CD4-positive, CD25-positive, alpha-beta regulatory T cell (primary cell): ENCODE data around the gene TTC33. TPM values are rescaled to one million over a fixed set of nuclear protein-coding genes. Genes with fewer than 3 reads are reported as not detected.
A peak's percentile ranks its signal among the peaks of the same experiment; 100 is the strongest.

Source experiments
- ATAC-seq, 2 donors: fragments of 150-1000 bp; cut with Tn5 transposase; one replicate each; pipeline ENCODE4 v1.10.0; 2021; ENCODE audit warnings: low read depth in 2 of 2, moderate number of reproducible peaks in 2 of 2, moderate library complexity in 1 of 2
- DNase-seq, 3 donors: peaks; one replicate each; pipeline versions ENCODE4 v3.0.0 to v3.0.0-alpha.2; 2012 to 2022; ENCODE audit warnings: mixed read lengths in 1 of 3
- H3K27ac ChIP-seq: one replicate; pipeline ENCODE4 v1.7.0; 2013; ENCODE audit warnings: mild to moderate bottlenecking, low read length; ENCODE audit not compliant: insufficient read depth, poor library complexity, severe bottlenecking
- H3K27me3 ChIP-seq: one replicate; pipeline ENCODE4 v1.7.0; 2013; ENCODE audit warnings: low read length; ENCODE audit not compliant: control insufficient read depth, insufficient read depth
- H3K36me3 ChIP-seq: one replicate; pipeline ENCODE4 v1.7.0; 2013; ENCODE audit warnings: mild to moderate bottlenecking, low read length, moderate library complexity; ENCODE audit not compliant: control insufficient read depth, insufficient read depth
- H3K4me1 ChIP-seq: 2 replicates; pipeline ENCODE4 v1.7.0; 2013; ENCODE audit warnings: mild to moderate bottlenecking, low read length; ENCODE audit not compliant: insufficient read depth, control insufficient read depth, poor library complexity, severe bottlenecking
- H3K4me3 ChIP-seq: one replicate; pipeline ENCODE4 v1.7.0; 2013; ENCODE audit warnings: low read depth, mild to moderate bottlenecking, low read length, moderate library complexity
- H3K9me3 ChIP-seq, 2 experiments: 1 replicate in 1 of 2; 2 replicates in 1 of 2; pipeline ENCODE4 v1.7.0; 2013; ENCODE audit warnings: low read length in 2 of 2, mild to moderate bottlenecking in 1 of 2, moderate library complexity in 1 of 2; ENCODE audit not compliant: control insufficient read depth in 2 of 2
- H3K27ac Mint-ChIP-seq, 3 donors: one replicate each; pipeline ENCODE4 v1.8.0; 2020 to 2022; ENCODE audit warnings: mild to moderate bottlenecking in 3 of 3, mixed read lengths in 3 of 3, moderate library complexity in 2 of 3
- H3K27me3 Mint-ChIP-seq: one replicate; pipeline ENCODE4 v1.8.0; 2022; ENCODE audit warnings: mild to moderate bottlenecking, mixed read lengths
- H3K36me3 Mint-ChIP-seq: one replicate; pipeline ENCODE4 v1.8.0; 2020; ENCODE audit warnings: mixed read lengths
- H3K4me1 Mint-ChIP-seq, 4 donors: one replicate each; pipeline ENCODE4 v1.8.0; 2020 to 2022; ENCODE audit warnings: mixed read lengths in 4 of 4, mild to moderate bottlenecking in 1 of 4
- H3K4me3 Mint-ChIP-seq, 4 donors: one replicate each; pipeline ENCODE4 v1.8.0; 2020 to 2022; ENCODE audit warnings: mild to moderate bottlenecking in 4 of 4, mixed read lengths in 4 of 4, moderate library complexity in 3 of 4
- H3K9me3 Mint-ChIP-seq, 7 donors: one replicate each; pipeline ENCODE4 v1.8.0; 2020 to 2022; ENCODE audit warnings: mixed read lengths in 7 of 7, mild to moderate bottlenecking in 3 of 7, moderate library complexity in 2 of 7
- polyA plus RNA-seq, 4 donors: library from polyadenylated mRNA; unstranded; fragments of 300-500 nt; fragmentation: Illumina TruSeq; gene quantifications; one replicate each; pipeline ENCODE4 v1.2.3, GENCODE V29; 2021
- total RNA-seq: library from RNA; stranded (reverse); gene quantifications from one replicate; pipeline ENCODE4 v1.2.3, GENCODE V29; 2022

The TTC33 gene
- total and polyA plus RNA-seq, 5 donors from 2014 or later, result 12.0 to 19.6 (median 16.7) TPM

- no peak overlapping the region for H3K27ac Mint-ChIP-seq
- H3K4me3 Mint-ChIP-seq, result no peak overlapping the region
- DNase-seq (no peak), ATAC-seq (no peak)
- Histone ChIP-seq H3K27me3 (no peaks in the 10 kb centered on the region), H3K4me3 (no peak overlapping the region), H3K9me3 (no peaks in the 10 kb centered on the region), H3K27ac (no peak overlapping the region), H3K36me3 (no peaks in the 10 kb centered on the region), H3K4me1 (no peaks in the 10 kb centered on the region)
- H3K36me3 Mint-ChIP-seq, result no peaks in the 10 kb centered on the region
- H3K27me3 Mint-ChIP-seq, result no peaks in the 10 kb centered on the region
- peaks cover 0 to 3% (median 0%) of the 10 kb centered on the region in 7 donors for H3K9me3 Mint-ChIP-seq
- no peaks in the 10 kb centered on the region for H3K4me1 Mint-ChIP-seq
These were observed 207.7 kb downstream of the TTC33 start for GRCh38 chr5:40547994-40548575.

GRCh38 chr5:40547557-40547956 is 208.2 kb downstream of the TTC33 start:
- H3K9me3 Mint-ChIP-seq, result peaks cover 0 to 3% (median 0%) of the 10 kb centered on the region in 7 donors
- H3K4me3 Mint-ChIP-seq, result no peak overlapping the region
- no peaks in the 10 kb centered on the region for H3K4me1 ChIP-seq
- DNase-seq, result no peak
- H3K4me1 Mint-ChIP-seq, result no peaks in the 10 kb centered on the region
- H3K9me3 ChIP-seq, result no peaks in the 10 kb centered on the region
- no peak overlapping the region for H3K27ac ChIP-seq
- no peak for ATAC-seq
- H3K4me3 ChIP-seq, result no peak overlapping the region
- no peaks in the 10 kb centered on the region for H3K36me3 Mint-ChIP-seq
- H3K27me3 Mint-ChIP-seq, result no peaks in the 10 kb centered on the region
- no peak overlapping the region for H3K27ac Mint-ChIP-seq
- H3K27me3 ChIP-seq, result no peaks in the 10 kb centered on the region
- H3K36me3 ChIP-seq, result no peaks in the 10 kb centered on the region

GRCh38 chr5:40540301-40540700 is 215.5 kb downstream of the TTC33 start:
- Histone ChIP-seq H3K9me3 (no peaks in the 10 kb centered on the region), H3K4me3 (no peak overlapping the region), H3K27ac (no peak overlapping the region), H3K27me3 (no peaks in the 10 kb centered on the region), H3K4me1 (no peaks in the 10 kb centered on the region), H3K36me3 (no peaks in the 10 kb centered on the region)
- Mint-ChIP-seq H3K36me3 (no peaks in the 10 kb centered on the region), H3K4me3 (no peak overlapping the region), H3K4me1 (peaks cover 0 to 5% (median 0%) of the 10 kb centered on the region in 4 donors), H3K27ac (no peak overlapping the region), H3K27me3 (no peaks in the 10 kb centered on the region), H3K9me3 (peaks cover 0 to 9% (median 0%) of the 10 kb centered on the region in 7 donors)
- no peak for ATAC-seq
- no peak for DNase-seq

- no peak overlapping the region for H3K27ac ChIP-seq
- H3K27me3 ChIP-seq, result no peaks in the 10 kb centered on the region
- no peaks in the 10 kb centered on the region for H3K9me3 ChIP-seq
- no peak overlapping the region for H3K4me3 Mint-ChIP-seq
- no peaks in the 10 kb centered on the region for H3K4me1 Mint-ChIP-seq
- no peak overlapping the region for H3K4me3 ChIP-seq
- peaks cover 5% of the 10 kb centered on the region for H3K27me3 Mint-ChIP-seq
- H3K27ac Mint-ChIP-seq, result no peak overlapping the region
- H3K36me3 ChIP-seq, result no peaks in the 10 kb centered on the region
- H3K36me3 Mint-ChIP-seq, result no peaks in the 10 kb centered on the region
- no peaks in the 10 kb centered on the region for H3K4me1 ChIP-seq
- no peak for DNase-seq
- ATAC-seq, result no peak
- peaks cover 0 to 2% (median 0%) of the 10 kb centered on the region in 7 donors for H3K9me3 Mint-ChIP-seq
These were observed 231.1 kb downstream of the TTC33 start for GRCh38 chr5:40524677-40525076.

GRCh38 chr5:40521925-40522324 is 233.8 kb downstream of the TTC33 start:
- no peak overlapping the region for H3K27ac ChIP-seq
- H3K27me3 ChIP-seq, result no peaks in the 10 kb centered on the region
- Mint-ChIP-seq H3K27me3 (peaks cover 5% of the 10 kb centered on the region), H3K36me3 (no peaks in the 10 kb centered on the region), H3K9me3 (peaks cover 0 to 3% (median 0%) of the 10 kb centered on the region in 7 donors), H3K4me3 (no peak overlapping the region), H3K4me1 (no peaks in the 10 kb centered on the region), H3K27ac (no peak overlapping the region)
- no peaks in the 10 kb centered on the region for H3K9me3 ChIP-seq
- DNase-seq (no peak), ATAC-seq (no peak)
- H3K36me3 ChIP-seq, result no peaks in the 10 kb centered on the region
- H3K4me1 ChIP-seq, result no peaks in the 10 kb centered on the region
- H3K4me3 ChIP-seq, result no peak overlapping the region

GRCh38 chr5:40521108-40521785 is 234.5 kb downstream of the TTC33 start:
- H3K27ac Mint-ChIP-seq, result no peak overlapping the region
- ATAC-seq, result no peak

GRCh38 chr5:40518485-40518917 is 237.3 kb downstream of the TTC33 start:
- Histone ChIP-seq H3K27me3 (no peaks in the 10 kb centered on the region), H3K9me3 (no peaks in the 10 kb centered on the region), H3K4me3 (no peak overlapping the region), H3K4me1 (no peaks in the 10 kb centered on the region), H3K27ac (no peak overlapping the region), H3K36me3 (no peaks in the 10 kb centered on the region)
- Mint-ChIP-seq H3K4me3 (no peak overlapping the region), H3K36me3 (no peaks in the 10 kb centered on the region), H3K4me1 (peaks cover 0 to 15% (median 2%) of the 10 kb centered on the region in 4 donors), H3K9me3 (peaks cover 0 to 4% (median 0%) of the 10 kb centered on the region in 7 donors), H3K27me3 (no peaks in the 10 kb centered on the region), H3K27ac (no peak overlapping the region)
- no peak for ATAC-seq
- no peak for DNase-seq

More at GRCh38 chr5:40521108-40521785, 234.5 kb downstream of the TTC33 start:
- Mint-ChIP-seq H3K27me3 (peaks cover 5% of the 10 kb centered on the region), H3K4me1 (peaks cover 0 to 2% (median 0%) of the 10 kb centered on the region in 4 donors), H3K36me3 (no peaks in the 10 kb centered on the region), H3K4me3 (no peak overlapping the region), H3K9me3 (peaks cover 0 to 3% (median 0%) of the 10 kb centered on the region in 7 donors)
- H3K4me1 ChIP-seq, result no peaks in the 10 kb centered on the region
- H3K4me3 ChIP-seq, result no peak overlapping the region
- no peak overlapping the region for H3K27ac ChIP-seq
- H3K36me3 ChIP-seq, result no peaks in the 10 kb centered on the region
- no peaks in the 10 kb centered on the region for H3K9me3 ChIP-seq
- no peak for DNase-seq
- H3K27me3 ChIP-seq, result no peaks in the 10 kb centered on the region

- no peak overlapping the region for H3K27ac ChIP-seq
- H3K4me3 Mint-ChIP-seq, result peak overlapping the region in 2 of 4 donors; percentile 1 to 42
- H3K27me3 Mint-ChIP-seq, result no peaks in the 10 kb centered on the region
- H3K27ac Mint-ChIP-seq, result peak overlapping the region in 2 of 3 donors; percentile 3 to 86
- no peaks in the 10 kb centered on the region for H3K9me3 ChIP-seq
- no peaks in the 10 kb centered on the region for H3K27me3 ChIP-seq
- no peak overlapping the region for H3K4me3 ChIP-seq
- H3K36me3 Mint-ChIP-seq, result no peaks in the 10 kb centered on the region
- H3K4me1 Mint-ChIP-seq, result peaks cover 0 to 15% (median 2%) of the 10 kb centered on the region in 4 donors
- H3K9me3 Mint-ChIP-seq, result peaks cover 0 to 4% (median 0%) of the 10 kb centered on the region in 7 donors
- ATAC-seq, result no peak
- no peaks in the 10 kb centered on the region for H3K36me3 ChIP-seq
- no peak for DNase-seq
- no peaks in the 10 kb centered on the region for H3K4me1 ChIP-seq
These were observed 240.3 kb downstream of the TTC33 start for GRCh38 chr5:40515476-40515875.
